ENCODE results near the gene FUT3.

Gene FUT3

DNA sequence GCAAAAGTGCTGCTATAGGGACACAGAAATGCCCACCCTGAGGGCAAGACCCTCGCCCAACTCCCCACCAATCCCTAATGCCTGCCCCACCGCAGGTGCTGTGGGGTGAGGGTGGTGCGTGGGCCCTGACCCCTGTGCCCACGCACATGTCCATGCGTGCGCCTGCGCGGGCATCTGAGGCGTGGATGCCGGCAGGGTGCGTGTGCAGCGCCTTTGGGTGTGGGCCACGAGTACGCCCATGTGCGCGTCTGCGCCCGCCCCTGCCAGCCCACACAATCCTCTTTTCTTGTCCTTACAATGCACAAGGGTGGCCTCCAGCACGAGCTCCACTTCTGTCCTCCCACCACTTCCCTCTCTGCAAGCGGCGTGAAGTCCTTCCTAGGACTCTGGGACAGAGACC, 26.1 kb downstream of the FUT3 start:
- peak in 8 of 51 donors; percentile 6 to 59 (median 8) for DNase-seq

DNA sequence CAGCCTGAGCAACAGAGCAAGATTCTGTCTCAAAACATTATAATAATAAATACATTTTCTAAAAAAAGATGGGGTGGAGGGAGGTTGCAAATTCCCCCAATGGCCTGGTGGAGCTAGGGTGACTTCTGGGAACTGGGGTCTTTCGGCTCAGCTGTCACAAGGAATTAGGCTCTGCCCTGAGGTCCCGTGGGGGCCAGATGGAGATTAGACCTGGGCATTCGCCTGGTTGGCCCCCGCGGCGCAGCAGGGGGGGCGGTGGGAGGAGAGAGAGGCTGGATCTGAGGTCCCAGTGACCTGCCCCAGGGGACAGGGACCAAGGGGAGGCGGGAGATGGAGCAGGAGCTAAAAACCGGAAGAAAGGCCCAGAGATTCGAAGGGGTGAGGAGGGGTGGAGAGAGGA, 26.5 kb downstream of the FUT3 start:
- no peak for DNase-seq

DNA sequence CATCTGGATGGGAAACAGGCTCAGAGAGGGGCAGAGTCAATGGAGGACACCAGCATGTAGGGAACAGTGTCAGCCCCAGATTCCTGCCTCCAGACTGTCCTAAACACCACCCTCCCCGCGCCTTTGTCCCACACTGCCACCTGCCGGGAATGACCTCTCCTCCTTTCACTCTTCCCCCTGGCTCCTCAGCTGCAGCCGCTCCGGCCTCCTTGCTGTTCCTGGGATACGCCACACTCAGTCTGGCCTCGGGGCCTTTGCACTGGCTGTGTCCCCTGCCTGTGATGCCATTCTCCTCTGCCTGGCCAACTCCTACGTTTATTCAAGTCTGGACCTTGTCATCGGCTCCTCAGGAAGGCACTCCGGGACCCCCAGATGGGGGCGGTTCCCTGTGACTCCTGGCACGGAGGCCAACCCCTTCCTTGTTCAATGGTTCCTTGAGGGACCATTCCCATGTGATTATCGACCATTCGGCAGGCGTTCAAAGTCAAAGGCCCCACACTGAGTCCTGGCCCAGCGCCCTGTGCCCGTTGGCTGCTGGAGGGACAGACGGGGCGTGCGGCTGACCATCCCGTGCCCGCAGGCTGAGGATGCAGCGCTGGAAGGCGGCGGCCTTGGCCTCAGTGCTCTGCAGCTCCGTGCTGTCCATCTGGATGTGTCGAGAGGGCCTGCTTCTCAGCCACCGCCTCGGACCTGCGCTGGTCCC, 27.5 kb downstream of the FUT3 start:
- no peak for DNase-seq

DNA sequence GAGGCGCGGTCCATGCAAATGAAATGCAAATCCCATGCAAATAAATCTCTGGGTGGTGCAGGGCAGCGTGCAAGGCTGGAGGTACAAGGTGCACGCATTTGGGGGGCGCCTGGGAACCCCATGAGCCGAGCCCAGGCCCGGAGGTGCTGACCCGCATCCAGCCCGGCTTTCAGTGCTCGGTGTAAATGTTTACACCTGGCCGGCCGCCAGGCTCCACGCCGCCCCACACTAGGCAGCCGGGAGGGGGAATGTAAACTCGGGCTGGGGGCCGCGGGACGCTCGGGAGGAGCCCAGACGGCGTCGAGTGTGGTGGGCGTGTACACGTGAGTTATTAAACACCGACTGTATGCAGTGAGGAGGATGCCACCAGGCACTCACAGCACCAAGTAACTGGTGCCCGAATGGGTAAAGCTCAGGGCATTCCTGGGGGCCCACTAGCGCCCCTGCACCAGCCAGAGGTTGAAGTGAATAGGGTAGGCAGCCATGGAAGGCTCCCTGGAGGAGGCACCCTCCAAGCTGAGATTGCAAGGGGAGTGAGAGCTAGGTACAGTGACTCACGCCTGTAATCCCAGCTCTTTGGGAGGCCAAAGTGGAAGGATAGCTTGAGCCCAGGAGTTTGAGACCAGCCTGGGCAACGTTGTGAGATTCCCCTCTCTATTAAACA, 28.9 kb downstream of the FUT3 start:
- no peak for DNase-seq

DNA sequence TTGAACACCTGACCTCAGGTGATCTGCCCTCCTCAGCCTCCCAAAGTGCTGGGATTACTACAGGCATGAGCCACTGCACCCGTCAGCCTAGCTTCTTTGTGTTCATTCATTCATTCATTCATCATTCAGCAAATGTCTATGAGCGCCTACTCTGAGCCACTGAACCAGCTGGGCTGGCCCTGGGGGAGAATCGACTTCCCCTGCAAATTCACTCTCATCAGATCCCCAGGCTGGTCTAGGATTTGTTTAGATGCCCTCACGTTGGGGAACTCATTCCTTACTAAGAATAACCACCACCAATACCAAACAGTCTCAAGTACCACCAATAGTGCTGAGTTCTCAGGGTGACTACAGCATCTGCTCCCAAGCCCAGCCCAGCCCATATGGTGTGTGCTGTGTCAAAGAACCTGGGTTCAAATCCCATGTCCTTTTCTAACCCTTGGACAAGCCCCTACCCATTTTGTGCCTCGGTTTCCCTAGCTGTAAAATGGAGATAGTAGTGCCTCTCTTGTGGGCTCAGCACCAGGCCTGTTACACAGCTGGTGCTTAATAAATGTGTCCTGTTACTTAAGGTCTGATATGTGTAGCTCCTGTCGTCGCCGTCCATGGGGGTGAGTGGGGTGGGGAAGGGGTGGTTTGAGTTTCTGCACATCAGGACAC, 29.6 kb downstream of the FUT3 start:
- DNase-seq = no peak

DNA sequence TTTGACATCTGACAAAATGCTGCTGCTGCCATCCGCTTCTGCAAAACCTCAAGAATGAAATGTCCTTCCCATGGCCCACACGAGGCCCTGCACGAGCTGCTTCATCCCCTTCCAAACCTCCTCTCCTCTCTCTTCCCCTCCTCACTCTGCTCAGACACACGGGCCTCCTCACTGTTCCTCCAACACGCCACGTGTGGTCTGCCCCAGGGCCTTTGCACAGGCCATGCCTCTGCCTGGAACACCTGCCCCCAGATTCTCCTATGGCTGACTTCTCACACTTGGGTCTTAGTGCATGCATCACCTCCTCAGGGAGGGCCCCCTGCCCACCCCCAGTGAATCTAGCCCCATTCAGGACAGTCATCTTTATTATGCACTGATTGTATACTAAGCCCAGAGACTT, 30.5 kb downstream of the FUT3 start:
- no peak for DNase-seq

DNA sequence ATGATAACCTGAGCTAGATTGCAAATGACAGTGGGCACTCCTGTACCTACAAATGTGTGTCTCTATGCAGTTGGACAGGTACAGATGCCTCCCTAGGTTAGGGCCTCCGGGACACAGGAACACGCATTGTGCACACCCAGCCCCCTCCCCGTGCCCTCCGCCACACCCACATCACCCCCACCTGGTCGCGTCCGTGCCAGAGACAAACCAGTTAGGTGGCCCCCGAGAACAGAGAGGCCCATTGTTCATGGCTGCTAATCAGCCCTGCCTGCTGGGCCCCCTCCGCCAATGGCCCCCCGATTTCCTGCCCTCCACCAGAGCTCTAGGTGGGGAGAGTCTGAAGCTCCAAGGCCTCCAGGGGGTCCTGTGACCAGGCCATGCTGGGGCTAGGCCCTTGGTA, 32.7 kb downstream of the FUT3 start:
- no peak for DNase-seq

DNA sequence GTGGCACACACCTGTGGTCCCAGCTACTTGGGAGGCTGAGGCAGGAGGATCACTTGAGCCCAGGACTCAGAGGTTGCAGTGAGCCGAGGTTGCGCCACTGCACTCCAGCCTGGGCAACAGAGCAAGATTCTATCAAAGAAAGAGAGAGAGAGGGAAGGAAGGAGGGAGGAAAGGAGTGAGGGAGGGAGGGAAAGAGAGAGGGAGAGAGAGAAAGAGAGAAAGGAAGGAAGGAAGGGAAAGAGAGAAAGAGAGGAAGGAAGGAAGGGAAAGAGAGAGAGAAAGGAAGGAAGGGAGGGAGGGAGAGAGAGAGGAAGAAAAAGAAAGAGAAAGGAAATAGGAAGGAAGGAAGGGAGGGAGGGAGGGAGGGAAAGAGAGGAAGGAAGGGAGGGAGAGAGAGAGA, 34.0 kb downstream of the FUT3 start:
- no peak for DNase-seq

DNA sequence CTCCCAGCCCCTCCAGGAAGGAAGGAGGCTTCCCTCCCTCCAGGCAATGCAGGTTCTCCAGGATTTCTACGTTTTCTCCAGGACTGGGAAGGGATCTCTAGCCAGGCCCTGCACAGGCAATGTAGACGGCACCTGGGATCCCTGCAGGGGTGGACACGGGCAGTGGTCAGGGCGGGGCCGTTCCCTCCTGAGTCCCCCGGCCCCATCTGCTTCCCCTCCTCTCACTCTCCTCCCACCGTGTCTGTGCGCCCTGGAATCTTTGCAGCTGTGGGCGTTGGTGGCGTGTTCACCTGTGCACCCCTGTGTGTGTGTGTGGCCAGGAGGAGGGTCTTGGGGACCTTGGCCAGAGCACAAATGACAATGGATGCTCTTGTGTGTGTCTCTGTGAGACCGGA, 36.4 kb downstream of the FUT3 start:
- DNase-seq = no peak

DNA sequence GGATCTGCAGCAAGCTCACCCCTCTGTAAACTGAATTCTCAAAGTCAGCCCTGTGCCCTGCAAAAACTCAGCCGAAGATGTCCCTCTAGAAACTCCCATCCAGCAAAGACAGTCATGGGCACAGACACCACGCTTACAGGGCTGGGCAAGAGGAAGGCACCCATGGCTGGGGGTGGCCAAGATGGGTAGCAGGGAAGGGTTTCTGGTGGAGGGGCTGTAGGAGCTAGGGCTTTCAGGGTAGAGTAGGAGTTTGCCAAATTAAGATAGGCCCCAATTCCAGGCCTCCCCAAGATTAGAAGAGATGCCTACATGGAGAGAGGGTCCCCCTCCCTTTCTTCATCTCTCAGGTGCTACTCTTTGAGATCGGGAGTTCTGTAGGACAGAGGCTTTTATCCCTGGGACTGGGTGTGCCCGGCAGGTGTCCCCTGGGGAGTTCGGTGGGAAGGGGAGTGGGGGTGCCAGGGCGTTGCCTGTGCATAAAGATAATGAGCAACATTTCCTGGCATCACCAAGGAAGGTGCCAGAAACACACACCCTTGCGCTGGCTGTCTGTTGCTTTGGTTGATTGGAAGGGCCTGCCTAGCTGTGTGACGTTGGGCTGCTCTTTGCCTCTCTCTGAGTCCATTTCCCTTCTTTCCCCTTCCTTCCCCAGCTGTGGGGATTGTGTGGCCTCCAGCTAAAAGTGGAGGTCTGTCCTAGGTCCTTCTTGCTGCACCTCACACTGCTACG, 37.0 kb downstream of the FUT3 start:
- no peak for DNase-seq

DNA sequence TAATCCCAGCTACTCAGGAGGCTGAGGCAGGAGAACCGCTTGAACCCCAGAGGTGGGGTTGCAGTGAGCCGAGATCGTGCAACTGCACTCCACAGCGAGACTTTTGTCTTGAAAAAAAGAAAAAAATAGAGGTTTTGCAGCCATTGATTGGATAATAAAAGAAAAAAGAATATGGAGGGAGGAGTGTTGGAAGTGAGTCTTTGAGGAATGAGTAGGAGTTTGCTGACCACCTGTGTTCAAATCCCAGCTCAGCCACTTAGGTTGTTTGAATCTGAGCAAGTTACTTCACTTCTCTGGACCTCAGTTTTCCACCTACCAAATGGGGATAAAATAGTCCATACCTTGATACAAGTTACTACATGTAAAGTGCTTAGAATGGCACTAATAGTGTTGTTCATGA, 40.1 kb downstream of the FUT3 start:
- DNase-seq = no peak

DNA sequence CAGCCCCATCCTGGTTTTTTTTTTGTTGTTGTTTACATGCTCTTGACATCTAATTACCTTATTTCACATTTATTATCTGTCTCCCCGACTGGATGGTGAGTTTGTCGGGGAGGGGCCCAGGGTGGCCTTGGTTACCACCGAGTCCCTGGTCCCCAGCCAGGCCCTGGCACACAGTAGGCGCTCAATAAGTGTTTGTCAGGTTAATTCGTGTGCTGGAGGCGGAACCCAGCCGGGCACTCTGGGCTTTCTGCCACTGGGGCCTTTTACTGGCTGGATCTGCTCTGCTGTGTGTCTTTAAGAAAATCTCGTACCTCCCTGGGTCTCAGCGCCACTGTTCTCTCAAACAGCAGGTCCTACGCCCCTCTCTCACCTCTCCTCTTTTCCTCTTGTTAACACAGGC, 41.8 kb downstream of the FUT3 start:
- no peak for DNase-seq

DNA sequence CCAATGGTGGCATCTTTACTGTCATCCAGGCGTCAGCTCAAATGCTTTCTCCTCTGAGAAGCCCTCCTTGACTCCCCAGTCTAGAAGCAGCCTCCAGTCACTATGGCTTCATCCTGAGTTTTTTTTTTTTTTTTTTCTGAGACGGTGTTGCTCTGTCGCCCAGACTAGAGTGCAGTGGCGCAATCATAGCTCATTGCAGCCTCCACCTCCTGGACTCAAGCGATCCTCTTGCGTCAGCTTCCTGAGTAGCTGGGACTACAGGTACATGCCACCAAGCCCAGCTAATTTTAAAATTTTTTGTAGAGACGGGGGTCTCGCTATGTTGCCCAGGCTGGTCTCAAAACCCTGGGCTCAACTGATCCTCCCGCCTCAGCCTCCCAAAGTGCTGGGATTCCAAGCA, 42.2 kb downstream of the FUT3 start:
- no peak for DNase-seq

DNA sequence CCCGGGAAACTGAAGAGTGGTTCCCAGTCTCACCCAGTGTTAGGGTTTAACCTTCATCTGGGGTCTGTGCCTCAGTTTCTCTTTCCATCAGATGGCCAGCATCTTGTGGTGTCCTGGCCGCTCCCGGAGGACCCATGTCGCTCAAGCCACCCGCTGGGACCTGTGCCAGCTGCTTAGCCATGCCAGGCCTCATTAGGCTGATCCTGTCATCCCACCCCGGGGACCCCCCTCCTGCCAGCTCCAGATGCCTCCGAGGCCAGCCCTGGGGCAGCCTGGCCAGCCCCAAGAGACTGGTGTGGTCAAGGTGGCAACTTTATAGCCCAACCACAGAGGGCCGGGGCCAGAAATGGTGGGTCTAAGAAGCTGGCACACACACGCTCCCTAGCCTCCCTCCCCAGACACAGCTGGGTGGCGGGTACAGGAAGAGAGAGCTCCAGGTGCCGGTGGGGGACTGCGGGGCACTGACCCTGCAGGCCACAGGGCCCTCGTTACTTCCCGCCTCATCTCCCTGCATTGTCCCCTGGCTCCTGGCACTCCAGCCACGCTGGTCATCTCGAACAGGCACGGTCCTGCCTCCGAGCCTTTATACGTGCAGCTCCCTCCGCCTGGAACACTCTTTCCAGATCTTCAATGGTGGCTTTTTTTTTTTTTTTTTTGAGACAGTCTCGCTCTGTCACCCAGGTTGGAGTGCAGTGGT, 43.0 kb downstream of the FUT3 start:
- DNase-seq = no peak

DNA sequence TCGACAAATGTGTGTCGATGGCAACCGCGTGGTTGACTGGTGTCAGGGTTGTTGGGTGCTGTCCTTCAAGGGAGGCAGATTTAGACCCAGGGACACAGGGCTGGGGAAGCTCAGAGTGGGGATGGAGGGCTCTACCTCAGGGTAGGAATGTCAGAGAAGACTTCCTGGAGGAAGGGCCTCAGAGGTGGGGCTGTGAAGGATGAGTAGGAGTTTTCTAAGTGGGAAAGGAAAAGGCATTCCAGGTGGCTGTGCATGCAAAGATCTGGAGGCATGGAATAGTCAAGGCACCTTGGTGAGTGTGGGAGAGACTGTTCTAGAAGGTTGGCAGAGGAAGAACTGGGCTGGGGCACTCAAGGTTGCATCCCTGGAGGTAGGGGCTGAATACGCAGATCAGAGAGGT, 44.3 kb downstream of the FUT3 start:
- DNase-seq = no peak

DNA sequence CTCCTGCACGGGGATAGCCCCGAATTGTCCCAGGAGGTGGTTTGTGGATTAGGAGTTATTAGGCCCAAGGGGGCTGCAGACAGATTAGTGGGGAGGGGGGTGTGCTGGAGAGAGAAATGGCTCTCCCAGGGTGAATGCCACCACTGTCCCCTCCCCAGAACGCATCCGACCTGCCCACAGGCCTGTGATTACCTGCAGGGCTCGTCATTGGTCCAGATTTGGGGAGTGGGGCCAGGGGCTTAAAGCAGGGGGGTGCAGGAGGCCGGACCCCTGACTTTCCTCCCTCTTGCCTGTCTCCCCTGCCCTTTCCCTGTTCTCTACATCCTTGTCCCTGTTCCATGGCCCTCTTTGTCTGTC, 45.1 kb downstream of the FUT3 start:
- no peak for DNase-seq

DNA sequence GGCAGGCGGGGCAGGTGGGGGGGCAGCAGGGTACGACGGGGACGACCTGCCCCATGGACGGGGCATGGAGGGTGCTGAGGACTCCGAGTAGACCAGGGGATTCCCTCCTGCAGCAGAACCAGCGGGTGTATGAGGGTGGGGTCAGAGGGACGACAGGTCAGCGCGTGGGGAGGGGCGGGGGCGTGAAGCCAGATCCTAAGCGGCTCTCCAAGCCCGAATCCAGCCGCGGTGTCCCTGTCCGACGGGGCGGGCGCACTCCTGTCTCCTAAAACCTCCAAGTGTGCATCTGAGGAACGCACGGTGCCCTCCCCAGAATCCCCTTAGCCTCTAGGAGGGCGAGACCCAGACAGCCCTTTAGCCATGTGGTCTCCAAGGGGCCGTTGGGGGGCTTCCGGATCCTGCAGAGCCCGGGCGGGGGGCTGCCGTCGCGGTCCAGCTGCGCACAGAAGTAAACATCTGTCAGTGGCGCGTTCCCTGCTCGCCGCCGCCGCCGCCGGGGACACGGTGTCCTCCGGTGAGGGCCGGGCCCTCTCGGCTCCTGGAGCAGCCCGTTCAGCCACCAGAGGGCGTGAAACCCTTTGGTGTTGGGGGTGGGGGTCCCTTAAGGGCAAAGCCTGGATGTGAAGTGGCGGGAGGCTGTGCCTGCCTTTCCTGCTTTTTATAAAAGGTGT, 45.7 kb downstream of the FUT3 start:
- peak in 8 of 51 donors; percentile 1 to 22 (median 12) for DNase-seq

DNA sequence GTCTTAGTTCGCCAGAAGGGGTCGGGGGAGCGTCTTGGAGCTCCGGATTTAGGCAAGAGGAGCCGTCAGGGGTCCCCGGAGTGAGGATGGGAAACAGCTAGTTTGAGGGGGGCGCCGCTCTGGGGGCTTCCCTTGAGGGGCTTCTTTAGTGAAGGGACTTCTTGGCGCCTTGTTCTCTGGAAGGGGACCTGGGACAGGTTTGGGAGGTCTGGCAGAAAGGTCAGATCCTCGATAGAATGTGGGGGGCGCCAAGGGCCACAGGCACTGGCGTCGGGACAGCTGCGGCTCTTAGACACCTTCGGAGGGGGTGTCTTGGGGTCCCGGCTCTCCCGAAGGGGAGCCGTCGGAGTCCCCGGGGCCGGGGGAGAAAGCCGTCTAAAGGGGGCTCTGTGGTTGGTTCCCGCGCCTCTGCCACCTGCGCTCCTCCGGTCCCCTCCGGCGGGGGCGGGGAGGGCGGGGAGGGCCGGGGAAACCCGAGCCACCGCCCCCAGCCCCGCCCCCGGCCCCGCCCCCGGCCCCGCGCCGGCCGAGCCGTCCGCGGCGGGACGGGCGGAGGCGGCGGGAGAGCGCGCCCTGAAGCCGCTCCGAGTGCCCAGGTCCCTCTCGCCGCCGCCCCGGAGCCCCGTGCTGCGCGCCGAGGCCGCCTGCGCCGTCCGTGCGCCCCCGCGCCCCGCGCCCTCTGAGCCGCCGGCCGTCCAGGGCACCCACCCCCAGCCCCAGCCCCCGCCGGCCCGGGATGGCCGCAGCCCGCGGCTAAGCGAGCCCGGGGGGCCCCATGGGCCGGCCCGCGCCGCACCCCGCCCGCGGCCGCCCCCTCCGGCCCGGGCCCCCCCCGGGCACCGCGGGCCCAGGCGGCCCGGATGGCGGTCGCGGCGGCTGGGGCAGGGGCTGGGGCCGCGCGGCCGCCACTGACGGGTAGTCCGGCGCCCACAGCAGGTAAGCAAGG, 46.5 kb downstream of the FUT3 start, which contains the start of gene NRTN:
Gene NRTN, plus strand, starts transcription at position 552 of the 946 bp plus-strand sequence. CDS start 19,099 bp downstream, outside the sequence.
- DNase-seq = no peak

DNA sequence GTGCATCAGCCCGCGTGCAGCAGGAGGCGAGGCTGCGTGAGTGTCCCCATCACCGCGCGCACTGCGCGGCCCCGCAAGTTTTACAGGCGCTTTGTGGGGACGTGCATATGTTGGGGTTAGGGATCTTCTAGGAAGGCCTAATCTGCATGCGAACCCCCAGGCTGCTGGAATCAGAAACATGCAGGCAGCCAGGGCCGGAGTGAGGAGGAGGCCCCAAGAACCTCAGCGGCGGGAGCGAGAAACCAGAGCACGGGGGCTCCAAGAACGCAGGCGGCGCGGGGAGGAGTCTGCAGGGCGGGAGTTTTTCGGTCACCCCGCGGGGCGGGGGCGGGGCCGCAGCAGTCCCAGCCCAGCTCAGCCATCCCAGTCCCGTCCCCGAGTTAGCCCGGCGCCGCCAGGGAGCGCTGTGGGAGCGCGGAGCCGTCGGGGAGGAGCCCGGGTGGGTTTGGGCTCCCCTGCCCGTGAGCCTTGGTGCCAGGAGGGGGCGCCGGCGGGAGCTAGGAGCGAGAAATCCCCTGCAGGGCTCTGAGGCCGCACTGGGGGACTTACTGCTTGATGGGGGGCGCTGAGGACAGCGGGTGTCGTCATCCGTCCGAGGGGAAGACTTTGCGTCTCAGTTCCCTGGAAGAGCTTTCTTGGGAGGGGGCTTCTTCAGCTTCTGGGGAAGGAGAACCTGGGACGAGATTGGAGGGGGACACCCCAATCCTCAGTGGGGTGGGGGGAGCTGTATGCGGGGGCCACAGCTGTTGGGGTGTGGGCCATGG, 47.3 kb downstream of the FUT3 start:
- peak in 35 of 51 donors; percentile 5 to 67 (median 39) for DNase-seq

Data from hypothalamus (tissue), 51 donors.